WERI-Rb-1 (cell line): Measurements from ENCODE around the gene SAMD5.

Experiments used
- DNase-seq: peaks from one replicate; pipeline ENCODE4 v3.0.0-alpha.2; 2020
- H3K27ac ChIP-seq: fragments of 250-450 bp; sonication (Bioruptor Pico); 2 replicates; pipeline ENCODE4 v1.5.1; 2020; ENCODE audit warnings: mild to moderate bottlenecking, moderate library complexity
- H3K27me3 ChIP-seq: fragments of 250-450 bp; sonication (Bioruptor Pico); 2 replicates; pipeline ENCODE4 v1.5.1; 2021; ENCODE audit warnings: mild to moderate bottlenecking, low read depth, moderate library complexity; ENCODE audit not compliant: insufficient read depth, severe bottlenecking
- H3K36me3 ChIP-seq: fragments of 250-450 bp; sonication (Bioruptor Pico); 2 replicates; pipeline ENCODE4 v1.5.1; 2020; ENCODE audit warnings: mild to moderate bottlenecking, moderate library complexity
- H3K4me3 ChIP-seq: 2 replicates; pipeline ENCODE4 v1.5.1; 2011; ENCODE audit warnings: low read depth, mild to moderate bottlenecking, control low read depth, low read length
- H3K9me3 ChIP-seq: fragments of 250-450 bp; sonication (Bioruptor Pico); 2 replicates; pipeline ENCODE4 v1.5.1; 2021; ENCODE audit warnings: mild to moderate bottlenecking, moderate library complexity; ENCODE audit not compliant: severe bottlenecking
- CTCF ChIP-seq: IDR thresholded peaks from 2 replicates; pipeline ENCODE4 v1.5.1; 2011; ENCODE audit warnings: low read depth, mild to moderate bottlenecking, control low read depth, inconsistent platforms, low read length

Gene SAMD5

GRCh38 chr6:147603392-147604081 is 95.0 kb downstream of the SAMD5 start:
- no peaks in the 10 kb centered on the region for H3K9me3 ChIP-seq
- no peaks in the 10 kb centered on the region for H3K36me3 ChIP-seq
- no peaks in the 10 kb centered on the region for H3K27me3 ChIP-seq
- no peak overlapping the region for H3K4me3 ChIP-seq
- H3K27ac ChIP-seq, result no peak overlapping the region
- no peak for TF ChIP-seq CTCF
- no peak for DNase-seq

GRCh38 chr6:147604373-147604772 is 95.9 kb downstream of the SAMD5 start:
- H3K9me3 ChIP-seq, result no peaks in the 10 kb centered on the region
- H3K27me3 ChIP-seq, result no peaks in the 10 kb centered on the region
- no peaks in the 10 kb centered on the region for H3K36me3 ChIP-seq
- no peak overlapping the region for H3K27ac ChIP-seq
- no peak for TF ChIP-seq CTCF
- no peak overlapping the region for H3K4me3 ChIP-seq
- DNase-seq, result no peak

- no peaks in the 10 kb centered on the region for H3K9me3 ChIP-seq
Observed at GRCh38 chr6:147611992-147612391, 103.5 kb downstream of the SAMD5 start.

GRCh38 chr6:147614501-147614900 is 106.0 kb downstream of the SAMD5 start:
- DNase-seq, result no peak
- H3K9me3 ChIP-seq, result no peaks in the 10 kb centered on the region
- no peaks in the 10 kb centered on the region for H3K36me3 ChIP-seq
- H3K27me3 ChIP-seq, result no peaks in the 10 kb centered on the region
- no peak for TF ChIP-seq CTCF
- no peak overlapping the region for H3K4me3 ChIP-seq
- no peak overlapping the region for H3K27ac ChIP-seq

More at GRCh38 chr6:147611992-147612391, 103.5 kb downstream of the SAMD5 start:
- H3K27ac ChIP-seq, result no peak overlapping the region
- no peaks in the 10 kb centered on the region for H3K36me3 ChIP-seq
- DNase-seq, result no peak
- no peak for TF ChIP-seq CTCF
- no peak overlapping the region for H3K4me3 ChIP-seq
- H3K27me3 ChIP-seq, result no peaks in the 10 kb centered on the region

GRCh38 chr6:147615659-147616456 is 107.4 kb downstream of the SAMD5 start:
- Histone ChIP-seq H3K9me3 (no peaks in the 10 kb centered on the region), H3K27me3 (no peaks in the 10 kb centered on the region), H3K4me3 (no peak overlapping the region), H3K36me3 (no peaks in the 10 kb centered on the region), H3K27ac (no peak overlapping the region)
- no peak for DNase-seq
- no peak for TF ChIP-seq CTCF
